GM18858 (cell line): Measurements from ENCODE around the gene NTN3.
A peak's percentile ranks its signal among the peaks of the same experiment; 100 is the strongest.

Source experiments
- ATAC-seq: cut with Tn5 transposase; IDR thresholded peaks from one replicate; pipeline ENCODE4 v1.9.1; 2021; ENCODE audit not compliant: unreplicated experiment

The NTN3 gene

DNA sequence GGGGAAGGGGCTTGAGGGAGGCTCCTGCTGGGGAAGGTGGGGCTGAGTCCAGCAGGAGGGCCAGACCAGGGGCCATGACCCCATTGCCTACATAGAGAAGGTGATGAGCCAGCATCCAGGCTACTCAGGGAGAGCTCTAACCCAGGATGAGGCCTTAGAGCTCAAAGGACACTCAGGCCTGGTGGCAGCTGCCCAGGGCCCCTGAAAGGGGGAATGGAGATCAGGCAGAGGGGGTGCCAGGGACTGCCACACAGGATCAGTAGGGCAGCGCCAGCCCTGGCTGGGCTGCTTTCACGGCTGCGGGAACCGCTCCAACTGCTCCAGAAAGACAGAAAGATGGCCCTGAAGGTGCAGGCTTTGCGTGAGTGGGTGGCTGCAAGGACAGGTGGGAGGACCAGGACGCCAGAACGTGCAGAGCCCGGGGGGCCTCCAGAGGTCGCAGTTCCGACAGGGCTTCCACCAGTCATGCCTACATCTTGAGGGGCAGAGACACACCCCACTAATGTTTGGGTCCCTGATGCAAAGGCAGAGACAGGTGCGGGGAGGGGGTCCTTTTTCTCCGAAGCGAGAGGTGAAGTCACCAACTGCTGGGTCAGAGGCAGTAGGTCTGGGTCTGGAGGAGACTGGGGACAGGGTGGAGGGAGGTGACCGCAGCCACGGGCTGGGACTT, 41.8 kb downstream of the NTN3 start:
- ATAC-seq, result no peak

GRCh38 chr16:2513405-2514332, 42.6 kb downstream of the NTN3 start, which contains the start of gene ATP6V0C:
Gene ATP6V0C, plus strand, starts transcription at chr16:2513952. Its CDS starts 152 bp downstream, at chr16:2514104.
- ATAC-seq, result peak; percentile 67

- no peak for ATAC-seq
These were observed 43.5 kb downstream of the NTN3 start for GRCh38 chr16:2514333-2515179.

- ATAC-seq, result no peak
These were observed 44.2 kb downstream of the NTN3 start for GRCh38 chr16:2515180-2515851.

DNA sequence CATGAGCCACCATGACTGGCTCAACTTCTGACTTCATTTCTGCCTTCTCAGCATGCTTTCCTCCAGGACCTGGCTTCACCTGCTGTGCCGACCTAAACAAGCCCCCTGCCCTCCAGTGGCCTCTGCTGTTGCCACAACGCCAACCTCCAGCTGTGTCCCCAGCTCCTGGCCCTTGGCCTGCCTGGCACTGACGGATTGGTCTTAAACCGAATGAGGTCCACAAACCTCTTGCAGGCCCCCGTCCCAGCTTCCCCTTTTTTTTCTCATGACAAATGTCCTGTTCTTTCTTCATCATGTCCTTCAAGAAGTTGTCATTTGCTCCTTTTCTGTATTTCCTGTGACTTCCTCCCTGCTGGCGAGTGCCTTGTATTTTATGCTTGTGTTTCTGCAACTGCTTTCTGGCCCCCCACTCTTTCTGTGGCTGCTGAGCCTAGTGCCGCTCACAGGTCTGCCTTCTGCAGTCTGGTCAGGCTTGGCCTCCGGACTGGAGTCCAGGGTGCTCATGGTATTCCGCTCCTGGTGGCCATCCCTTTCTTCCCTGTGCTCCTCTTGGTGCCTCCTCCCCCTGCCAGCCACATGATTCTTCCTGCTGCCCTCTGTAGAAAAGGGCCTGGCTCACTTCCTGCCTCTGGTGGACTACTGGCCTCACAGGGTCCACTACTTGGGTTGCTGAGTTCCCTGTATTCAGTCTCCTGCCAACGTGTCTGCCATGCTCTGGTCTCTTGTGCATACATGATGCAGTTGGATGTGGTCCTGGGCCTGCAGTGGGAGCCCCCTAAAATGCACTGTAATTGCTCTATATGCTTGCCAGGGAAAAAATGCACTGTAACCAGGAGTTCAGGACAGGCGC, 45.5 kb downstream of the NTN3 start:
- ATAC-seq, result no peak

- no peak for ATAC-seq
These were observed 47.0 kb downstream of the NTN3 start for GRCh38 chr16:2517954-2518605.

GRCh38 chr16:2518823-2519710, 48.0 kb downstream of the NTN3 start:
- ATAC-seq, result no peak

GRCh38 chr16:2519711-2520080, 48.6 kb downstream of the NTN3 start:
- no peak for ATAC-seq

DNA sequence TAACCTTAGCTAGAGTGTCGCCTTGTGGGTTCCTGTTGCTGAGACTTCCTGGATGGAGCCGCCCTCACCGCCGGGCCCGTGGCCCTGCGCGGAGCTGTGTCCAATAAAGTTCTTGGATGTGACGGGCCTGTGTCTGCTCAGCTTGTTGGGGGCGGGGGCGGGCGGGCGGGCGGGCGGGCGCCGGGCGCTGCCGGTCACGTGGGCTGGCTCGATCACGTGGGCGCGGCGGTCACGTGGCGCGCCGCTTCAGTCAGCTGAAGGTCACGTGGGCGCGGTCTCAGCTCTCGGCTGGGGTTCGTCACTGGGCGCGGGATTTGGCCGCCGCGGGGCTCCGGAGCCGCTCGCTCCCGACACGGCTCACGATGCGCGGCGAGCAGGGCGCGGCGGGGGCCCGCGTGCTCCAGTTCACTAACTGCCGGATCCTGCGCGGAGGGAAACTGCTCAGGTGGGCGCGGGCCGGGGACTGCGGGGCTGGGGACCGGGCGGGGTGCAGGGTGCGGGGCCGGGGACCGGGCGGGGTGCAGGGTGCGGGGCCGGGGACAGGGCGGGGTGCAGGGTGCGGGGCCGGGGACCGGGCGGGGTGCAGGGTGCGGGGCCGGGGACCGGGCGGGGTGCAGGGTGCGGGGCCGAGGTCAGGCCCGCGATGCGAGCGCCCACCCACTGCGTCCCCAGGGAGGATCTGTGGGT, 49.1 kb downstream of the NTN3 start, which contains the start of gene AMDHD2:
Gene AMDHD2, plus strand, starts transcription at position 275 of the 687 bp plus-strand sequence. Its CDS starts 88 bp downstream, at position 363.
- ATAC-seq, result no peak

- ATAC-seq, result no peak
These were observed 49.9 kb downstream of the NTN3 start for GRCh38 chr16:2520784-2521531.
